Effector CD4-positive, alpha-beta T cell (primary cell): ENCODE results near the gene FGF14.
"Not testable (repeated sequence)": the region's sequence is repeated elsewhere in the genome, so short reads cannot be mapped to it uniquely, and the experiment has no call there.

Experiments
- DNase-seq: peaks from one replicate; pipeline ENCODE4 v3.0.0-alpha.2; 2020

Gene FGF14

GRCh38 chr13:102028868-102029267 lies 373.0 kb downstream of the FGF14 start:
- DNase-seq = no peak

- DNase-seq = no peak
Observed at GRCh38 chr13:102028206-102028605, 373.6 kb downstream of the FGF14 start.

GRCh38 chr13:102021777-102022176 lies 380.1 kb downstream of the FGF14 start:
- DNase-seq = no peak

- DNase-seq = no peak
Observed at GRCh38 chr13:102020611-102021216, 381.1 kb downstream of the FGF14 start.

- DNase-seq = no peak
Observed at GRCh38 chr13:102018716-102019115, 383.1 kb downstream of the FGF14 start.

GRCh38 chr13:102017248-102017647 lies 384.6 kb downstream of the FGF14 start:
- no peak for DNase-seq

GRCh38 chr13:102012299-102013293 lies 389.3 kb downstream of the FGF14 start:
- no peak for DNase-seq

- not testable (repeated sequence) for DNase-seq
Observed at GRCh38 chr13:102011455-102011854, 390.4 kb downstream of the FGF14 start.

- no peak for DNase-seq
Observed at GRCh38 chr13:102003848-102004570, 397.8 kb downstream of the FGF14 start.

GRCh38 chr13:102002287-102002686 lies 399.6 kb downstream of the FGF14 start:
- no peak for DNase-seq

- no peak for DNase-seq
Observed at GRCh38 chr13:102000764-102001163, 401.1 kb downstream of the FGF14 start.

- DNase-seq = no peak
Observed at GRCh38 chr13:101998129-101998528, 403.7 kb downstream of the FGF14 start.

GRCh38 chr13:101996954-101997353 lies 404.9 kb downstream of the FGF14 start:
- DNase-seq = no peak

GRCh38 chr13:101989798-101990350 lies 412.0 kb downstream of the FGF14 start:
- DNase-seq = no peak

GRCh38 chr13:101988140-101988539 lies 413.7 kb downstream of the FGF14 start:
- no peak for DNase-seq

- DNase-seq = no peak
Observed at GRCh38 chr13:101986316-101986715, 415.5 kb downstream of the FGF14 start.

GRCh38 chr13:101985321-101985720 lies 416.5 kb downstream of the FGF14 start:
- DNase-seq = no peak

- no peak for DNase-seq
Observed at GRCh38 chr13:101982903-101983302, 418.9 kb downstream of the FGF14 start.

- no peak for DNase-seq
Observed at GRCh38 chr13:101979825-101980224, 422.0 kb downstream of the FGF14 start.

GRCh38 chr13:101978552-101979315 lies 423.1 kb downstream of the FGF14 start:
- no peak for DNase-seq

- DNase-seq = no peak
Observed at GRCh38 chr13:101977475-101977874, 424.4 kb downstream of the FGF14 start.

GRCh38 chr13:101972191-101972590 lies 429.7 kb downstream of the FGF14 start:
- DNase-seq = no peak
